A549 (cell line): ENCODE data around the gene DLG2. TPM values are rescaled to one million over a fixed set of nuclear protein-coding genes. Genes with fewer than 3 reads are reported as not detected.

Experiments used
- ATAC-seq, 2 experiments: fragments of 200-7000 bp in 1 of 2; fragments of >200 bp in 1 of 2; cut with Nextera tagmentation in 1 of 2; cut with Tn5 transposase in 1 of 2; 3 replicates each; pipeline versions ENCODE4 v1.8.0 to v1.9.1; 2018 to 2020; ENCODE audit warnings: mild to moderate bottlenecking in 1 of 2, moderate library complexity in 1 of 2
- CTCF ChIA-PET: fragments of 300-600 bp; sonication (Branson Sonifier 250); formaldehyde crosslinking; extraction: SDS; loops from one replicate; lab custom pipeline; 2021; ENCODE audit warnings: antibody characterized with exemption, inconsistent platforms; lab: Yijun Ruan, JAX
- POLR2A ChIA-PET: fragments of 350-600 bp; formaldehyde crosslinking; extraction: SDS; loops from one replicate; lab custom pipeline; 2021; ENCODE audit warnings: antibody characterized with exemption, inconsistent platforms; lab: Yijun Ruan, JAX
- DNase-seq, 2 experiments: peaks; one replicate each; pipeline versions ENCODE4 v3.0.0 to v3.0.0-alpha.2; 2011 to 2016; ENCODE audit warnings: low read depth in 1 of 2, low spot score in 1 of 2
- FAIRE-seq: peaks from 2 replicates; lab custom pipeline; 2011; peaks lifted over from hg19 to GRCh38; lab: Jason Lieb, UNC
- H3K27ac ChIP-seq, 2 experiments: fragments of >200 bp; sonication (Bioruptor Twin); formaldehyde crosslinking; 3 replicates each; pipeline ENCODE4 v1.5.1; 2016 to 2017
- H3K4me1 ChIP-seq: fragments of >200 bp; sonication (Bioruptor Twin); formaldehyde crosslinking; 3 replicates; pipeline ENCODE4 v1.6.1; 2016
- H3K4me2 ChIP-seq: fragments of >200 bp; sonication (Bioruptor Twin); formaldehyde crosslinking; 3 replicates; pipeline ENCODE4 v1.6.1; 2016
- H3K4me3 ChIP-seq: fragments of >200 bp; sonication (Bioruptor Twin); formaldehyde crosslinking; 3 replicates; pipeline ENCODE4 v1.5.1; 2016
- H3K9me3 ChIP-seq: fragments of >200 bp; sonication (Bioruptor Twin); formaldehyde crosslinking; 3 replicates; pipeline ENCODE4 v1.6.1; 2016
- ATOH8 ChIP-seq: fragments of 250-450 bp; sonication (Bioruptor Pico); IDR thresholded peaks from 2 replicates; pipeline ENCODE4 v1.5.0; 2020; ENCODE audit warnings: low read depth, mild to moderate bottlenecking, moderate library complexity
- BCL3 ChIP-seq: fragments of >200 bp; sonication (Bioruptor Twin); formaldehyde crosslinking; IDR thresholded peaks from 3 replicates; pipeline ENCODE4 v1.6.1; 2016
- BHLHE40 ChIP-seq: IDR thresholded peaks from 2 replicates; pipeline ENCODE4 v1.6.1; 2012; ENCODE audit warnings: low read depth, low read length, inconsistent platforms
- CBX2 ChIP-seq: fragments of 200-600 bp; sonication (generic); IDR thresholded peaks from 2 replicates; pipeline ENCODE4 v1.6.1; 2016; ENCODE audit warnings: low read depth, mild to moderate bottlenecking, borderline replicate concordance
- CBX8 ChIP-seq: fragments of 200-600 bp; sonication (generic); IDR thresholded peaks from 2 replicates; pipeline ENCODE4 v1.6.1; 2016
- CTCF ChIP-seq: fragments of >200 bp; sonication (Bioruptor Twin); formaldehyde crosslinking; IDR thresholded peaks from 3 replicates; pipeline ENCODE4 v1.5.1; 2016
- FOSB ChIP-seq: fragments of 250-450 bp; sonication (Bioruptor Pico); IDR thresholded peaks from 2 replicates; pipeline ENCODE4 v1.5.0; 2020; ENCODE audit warnings: mild to moderate bottlenecking, moderate library complexity
- FOSL2 ChIP-seq, 2 experiments: fragments of 450-650 bp in 1 of 2; fragments of >200 bp in 1 of 2; sonication (Bioruptor Twin) in 1 of 2; formaldehyde crosslinking; IDR thresholded peaks; 2 replicates each; pipeline versions ENCODE4 v1.5.0 to v1.6.1; 2016 to 2020; ENCODE audit warnings: mild to moderate bottlenecking in 1 of 2, moderate library complexity in 1 of 2
- GATA3 ChIP-seq: IDR thresholded peaks from 2 replicates; pipeline ENCODE4 v1.6.1; 2012; ENCODE audit warnings: borderline replicate concordance
- HMGXB4 ChIP-seq: fragments of 250-450 bp; sonication (Bioruptor Pico); IDR thresholded peaks from 2 replicates; pipeline ENCODE4 v1.5.0; 2021; ENCODE audit warnings: mild to moderate bottlenecking, moderate library complexity, borderline replicate concordance
- JUN ChIP-seq, 2 experiments: fragments of >200 bp; sonication (Bioruptor Twin); formaldehyde crosslinking; IDR thresholded peaks; 2 replicates in 1 of 2; 3 replicates in 1 of 2; pipeline ENCODE4 v1.6.1; 2016 to 2017
- KDM1A ChIP-seq: fragments of 200-600 bp; sonication (generic); IDR thresholded peaks from 2 replicates; pipeline ENCODE4 v1.6.1; 2016; ENCODE audit warnings: low read depth, mild to moderate bottlenecking
- MAX ChIP-seq: IDR thresholded peaks from 2 replicates; pipeline ENCODE4 v1.6.1; 2012
- MAZ ChIP-seq: fragments of 150-350 bp; IDR thresholded peaks from 2 replicates; pipeline ENCODE4 v1.6.1; 2014; ENCODE audit warnings: antibody characterized with exemption, low read depth, low read length, borderline replicate concordance
- POLR2A ChIP-seq: IDR thresholded peaks from 2 replicates; pipeline ENCODE4 v1.6.1; 2012; ENCODE audit warnings: mild to moderate bottlenecking, low read length
- POLR2AphosphoS2 ChIP-seq: conservative IDR thresholded peaks from 2 replicates; pipeline ENCODE4 v1.6.1; 2012; ENCODE audit warnings: low read length, improper control_type of control experiment, inconsistent platforms
- RCOR1 ChIP-seq: fragments of 150-350 bp; IDR thresholded peaks from 2 replicates; pipeline ENCODE4 v1.6.1; 2014; ENCODE audit warnings: antibody characterized with exemption, low read length, low read depth
- REST ChIP-seq: fragments of 200-600 bp; sonication (generic); IDR thresholded peaks from 2 replicates; pipeline ENCODE4 v1.6.1; 2016; ENCODE audit warnings: antibody characterized with exemption, mild to moderate bottlenecking, moderate library complexity
- SREBF2 ChIP-seq: fragments of 450-650 bp; IDR thresholded peaks from 2 replicates; pipeline ENCODE4 v1.6.1; 2014; ENCODE audit warnings: mild to moderate bottlenecking, moderate library complexity
- ZFP36 ChIP-seq: fragments of 450-650 bp; IDR thresholded peaks from 2 replicates; pipeline ENCODE4 v1.6.1; 2014; ENCODE audit warnings: borderline replicate concordance; ENCODE audit not compliant: partially characterized antibody
- WGBS: methylation state at CpG from one replicate; pipeline ENCODE4 v1.1.6; 2017; ENCODE audit errors: missing lambda C conversion rate; 5-methylcytosine and 5-hydroxymethylcytosine counted together
- polyA plus RNA-seq, 4 experiments: library from polyadenylated mRNA; depleted of rRNA in 3 of 4; stranded (reverse); fragments of >200 nt; fragmentation: RNase III in 1 of 4; extraction: RNeasy Plus Mini Kit Qiagen cat#74134 plus additional on column Dnase treatment in 1 of 4; gene quantifications; 2 replicates in 3 of 4; 3 replicates in 1 of 4; pipeline ENCODE4 v1.2.3, GENCODE V29; 2011 to 2017

The DLG2 gene
- polyA plus RNA-seq, 2 of the 4 experiments (the other 2 are of a cell fraction), result 0.26 to 0.79 TPM

GRCh38 chr11:83852012-83852411 lies 1775.1 kb downstream of the DLG2 start (continued):
- TF ChIP-seq CBX2, result no peak
- TF ChIP-seq POLR2AphosphoS2, result no peak
- TF ChIP-seq FOSB, result no peak

GRCh38 chr11:83847467-83848034 lies 1779.6 kb downstream of the DLG2 start:
- WGBS, result 21% methylated on average over 6 of the region's 6 CpGs
- no peak overlapping the region for H3K4me3 ChIP-seq
- TF ChIP-seq GATA3, result no peak
- no peak for TF ChIP-seq MAX
- TF ChIP-seq POLR2AphosphoS2, result no peak
- TF ChIP-seq CTCF, result no peak
- no peak for TF ChIP-seq BCL3
- no peak for TF ChIP-seq ATOH8 (CRISPR knock-in tag)
- TF ChIP-seq FOSB, result no peak
- TF ChIP-seq SREBF2, result no peak
- TF ChIP-seq REST, result no peak
- TF ChIP-seq RCOR1, result no peak
- TF ChIP-seq HMGXB4 (CRISPR knock-in tag), result no peak
- no peak for TF ChIP-seq FOSL2 (IDR thresholded peaks at IDR 0.05)
- no peak for TF ChIP-seq FOSL2 (CRISPR knock-in tag; IDR thresholded peaks at IDR 0.05)
- TF ChIP-seq KDM1A, result no peak
- no peak for TF ChIP-seq MAZ
- TF ChIP-seq ZFP36, result no peak
- TF ChIP-seq POLR2A, result no peak
- no peak for TF ChIP-seq JUN (IDR thresholded peaks at IDR 0.05)
- no peak for TF ChIP-seq CBX8
- TF ChIP-seq BHLHE40, result no peak
- TF ChIP-seq, all 56 proteins: peak for 0
- no peak for FAIRE-seq
- DNase-seq, result no peak
- H3K27ac ChIP-seq, result no peak overlapping the region
- POLR2A ChIA-PET, result no interaction called here
- no peak for ATAC-seq
- CTCF ChIA-PET, result no interaction called here
- H3K4me1 ChIP-seq, result no peaks in the 10 kb centered on the region
- H3K9me3 ChIP-seq, result no peaks in the 10 kb centered on the region
- no peak overlapping the region for H3K4me2 ChIP-seq
